Liver (tissue), 3 donors: ENCODE data around the gene LSMEM2.

Experiments used
- CTCF ChIP-seq: fragments of 150-350 bp; IDR thresholded peaks from 2 replicates; pipeline ENCODE4 v1.5.1; 2017; ENCODE audit warnings: improper control_type of control experiment, low read depth, low read length; ENCODE audit not compliant: missing input control
- HNF4A ChIP-seq, 2 donors: conservative IDR thresholded peaks; 2 replicates each; pipeline ENCODE4 v1.6.1; 2016; ENCODE audit warnings: antibody characterized with exemption in 2 of 2, mild to moderate bottlenecking in 2 of 2
- TAF1 ChIP-seq: conservative IDR thresholded peaks from 2 replicates; pipeline ENCODE4 v1.6.1; 2016; ENCODE audit warnings: antibody characterized with exemption, mild to moderate bottlenecking
- donor health status: healthy.
- donor health status: healthy.

- TF ChIP-seq TAF1 (no peak), CTCF (no peak), HNF4A (conservative IDR thresholded peaks at IDR 0.05) (no peak)
Observed at GRCh38 chr3:50289130-50289529, 10.2 kb downstream of the LSMEM2 start.
